Neural cell (in vitro differentiated cells): Measurements from ENCODE around the gene RPP25. TPM values are rescaled to one million over a fixed set of nuclear protein-coding genes. Genes with fewer than 3 reads are reported as not detected.

Experiments used
- H2AFZ ChIP-seq: fragments of 200-600, 300-800 bp; sonication (generic), shearing (Covaris generic); 2 replicates; pipeline ENCODE4 v1.6.0; 2014; ENCODE audit warnings: low read depth, mild to moderate bottlenecking, antibody characterized with exemption, low read length, moderate library complexity
- H3F3A ChIP-seq: fragments of 200-600 bp; shearing (Covaris generic); 2 replicates; pipeline ENCODE4 v1.6.1; 2016; ENCODE audit warnings: mild to moderate bottlenecking, moderate library complexity, mixed read lengths, antibody characterized with exemption, low read length; ENCODE audit not compliant: insufficient read depth, poor library complexity, severe bottlenecking
- H3K27ac ChIP-seq: fragments of 200-600, 300-800 bp; sonication (generic), shearing (Covaris generic); 2 replicates; pipeline ENCODE4 v1.5.1; 2014; ENCODE audit warnings: mild to moderate bottlenecking, low read length, moderate library complexity
- H3K27me3 ChIP-seq: fragments of 300-800, 200-600 bp; sonication (generic), shearing (Covaris generic); 2 replicates; pipeline ENCODE4 v1.6.0; 2014; ENCODE audit warnings: mild to moderate bottlenecking, low read depth, low read length, moderate library complexity; ENCODE audit not compliant: insufficient read depth
- H3K36me3 ChIP-seq: fragments of 300-800, 200-600 bp; sonication (generic), shearing (Covaris generic); 2 replicates; pipeline ENCODE4 v1.5.1; 2014; ENCODE audit warnings: mild to moderate bottlenecking, antibody characterized with exemption, low read length, moderate library complexity; ENCODE audit not compliant: insufficient read depth
- H3K4me2 ChIP-seq: fragments of 300-800, 200-600 bp; sonication (generic), shearing (Covaris generic); 2 replicates; pipeline ENCODE4 v1.6.0; 2014; ENCODE audit warnings: mild to moderate bottlenecking, low read length
- H3K4me3 ChIP-seq: fragments of 300-800, 200-600 bp; sonication (generic), shearing (Covaris generic); 2 replicates; pipeline ENCODE4 v1.5.1; 2014; ENCODE audit warnings: mild to moderate bottlenecking, low read length, moderate library complexity
- H3K79me2 ChIP-seq: fragments of 200-600 bp; shearing (Covaris generic); replicated peaks from 2 replicates; pipeline ENCODE4 v1.6.0; 2014; ENCODE audit warnings: mild to moderate bottlenecking, low read length, moderate library complexity; ENCODE audit not compliant: insufficient read depth
- H3K9ac ChIP-seq: fragments of 300-800, 200-600 bp; sonication (generic), shearing (Covaris generic); 2 replicates; pipeline ENCODE4 v1.6.1; 2016; ENCODE audit warnings: mild to moderate bottlenecking, low read length, mixed read lengths
- H3K9me2 ChIP-seq: fragments of 200-600 bp; shearing (Covaris generic); 2 replicates; pipeline ENCODE4 v1.6.1; 2016; ENCODE audit warnings: mild to moderate bottlenecking, low read length, mixed read lengths; ENCODE audit not compliant: insufficient read depth
- H3K9me3 ChIP-seq: fragments of 200-600, 300-800 bp; sonication (generic), shearing (Covaris generic); 2 replicates; pipeline ENCODE4 v1.6.1; 2016; ENCODE audit warnings: mild to moderate bottlenecking, mixed run types, low read length, moderate library complexity, mixed read lengths
- H4K20me1 ChIP-seq: fragments of 200-600 bp; shearing (Covaris generic); 2 replicates; pipeline ENCODE4 v1.6.1; 2016; ENCODE audit warnings: mild to moderate bottlenecking, mixed run types; ENCODE audit not compliant: insufficient read depth
- CTCF ChIP-seq: fragments of 450-650 bp; IDR thresholded peaks from 2 replicates; pipeline ENCODE4 v1.5.1; 2014; ENCODE audit warnings: antibody characterized with exemption, mild to moderate bottlenecking, moderate library complexity; ENCODE audit not compliant: poor library complexity, severe bottlenecking
- EP300 ChIP-seq: fragments of 450-650 bp; conservative IDR thresholded peaks from 2 replicates; pipeline ENCODE4 v1.6.1; 2014; ENCODE audit warnings: antibody characterized with exemption, mild to moderate bottlenecking, moderate library complexity; ENCODE audit not compliant: poor library complexity, severe bottlenecking
- EZH2 ChIP-seq: fragments of 200-600, 300-800 bp; shearing (Covaris generic), sonication (generic); IDR thresholded peaks from 2 replicates; pipeline ENCODE4 v1.6.1; 2014; ENCODE audit warnings: antibody characterized with exemption, low read length, borderline replicate concordance, mild to moderate bottlenecking; ENCODE audit not compliant: insufficient read depth, poor library complexity, severe bottlenecking
- MXI1 ChIP-seq: fragments of 450-650 bp; conservative IDR thresholded peaks from 2 replicates; pipeline ENCODE4 v1.6.1; 2014; ENCODE audit warnings: antibody characterized with exemption, mild to moderate bottlenecking; ENCODE audit not compliant: poor library complexity, severe bottlenecking
- POLR2AphosphoS5 ChIP-seq: IDR thresholded peaks from 2 replicates; pipeline ENCODE4 v1.6.1; 2012
- RAD21 ChIP-seq: fragments of 450-650 bp; conservative IDR thresholded peaks from 2 replicates; pipeline ENCODE4 v1.6.1; 2014; ENCODE audit warnings: antibody characterized with exemption, mild to moderate bottlenecking, moderate library complexity
- REST ChIP-seq: IDR thresholded peaks from 2 replicates; pipeline ENCODE4 v1.6.1; 2012; ENCODE audit warnings: borderline replicate concordance
- SMC3 ChIP-seq: fragments of 450-650 bp; conservative IDR thresholded peaks from 2 replicates; pipeline ENCODE4 v1.6.1; 2014; ENCODE audit warnings: antibody characterized with exemption, mild to moderate bottlenecking, moderate library complexity; ENCODE audit not compliant: poor library complexity
- TAF1 ChIP-seq: IDR thresholded peaks from 2 replicates; pipeline ENCODE4 v1.6.1; 2012; ENCODE audit warnings: low read depth
- polyA plus RNA-seq: library from polyadenylated mRNA; depleted of rRNA; stranded (reverse); fragments of >200 nt; gene quantifications from 2 replicates; pipeline ENCODE4 v1.2.3, GENCODE V29; 2014

Gene RPP25
- polyA plus RNA-seq, 1 donor from 2014 or later: 2.8 TPM

GRCh38 chr15:74983725-74984231 lies 27.2 kb upstream of the RPP25 start:
- no peaks in the 10 kb centered on the region for H3K79me2 ChIP-seq
- no peaks in the 10 kb centered on the region for H3K9me2 ChIP-seq
- H2AFZ ChIP-seq: no peak overlapping the region
- no peak overlapping the region for H3K4me2 ChIP-seq
- TF ChIP-seq RAD21 (no peak), MXI1 (no peak)
- H3K36me3 ChIP-seq: no peaks in the 10 kb centered on the region
- H3F3A ChIP-seq: no peaks in the 10 kb centered on the region
- H3K9me3 ChIP-seq: no peaks in the 10 kb centered on the region
- H4K20me1 ChIP-seq: no peaks in the 10 kb centered on the region
- H3K4me3 ChIP-seq: no peak overlapping the region
- H3K9ac ChIP-seq: no peak overlapping the region
- H3K27ac ChIP-seq: no peak overlapping the region
- H3K27me3 ChIP-seq: no peaks in the 10 kb centered on the region

DNA sequence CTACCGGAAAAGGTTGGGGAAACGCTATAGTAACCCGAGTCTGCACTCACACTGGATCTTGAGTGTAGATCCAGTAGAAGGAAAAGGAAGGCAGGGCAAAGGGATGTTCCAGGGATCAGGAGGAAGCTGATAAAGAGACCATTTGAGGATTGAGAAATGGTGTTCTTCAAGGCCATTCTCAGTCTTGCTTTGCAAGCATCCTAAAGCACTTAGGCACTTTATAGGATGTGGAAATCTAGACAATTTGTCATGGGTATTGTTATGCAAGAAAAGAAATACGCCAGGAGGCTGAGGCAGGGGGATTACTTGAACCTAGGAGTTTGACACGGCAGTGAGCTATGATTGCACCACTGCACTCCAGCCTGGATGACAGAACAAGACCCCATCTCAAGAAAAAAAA lies 25.6 kb upstream of the RPP25 start:
- Histone ChIP-seq H3K9me3 (no peaks in the 10 kb centered on the region), H3K27ac (no peak overlapping the region), H3K79me2 (no peaks in the 10 kb centered on the region), H3K9me2 (no peaks in the 10 kb centered on the region), H2AFZ (no peak overlapping the region), H3K36me3 (no peaks in the 10 kb centered on the region), H3K4me2 (no peak overlapping the region), H4K20me1 (no peaks in the 10 kb centered on the region), H3F3A (no peaks in the 10 kb centered on the region), H3K4me3 (no peak overlapping the region), H3K9ac (no peak overlapping the region), H3K27me3 (no peaks in the 10 kb centered on the region)
- no peak for TF ChIP-seq CTCF
- TF ChIP-seq REST: no peak
- TF ChIP-seq RAD21: no peak
- TF ChIP-seq POLR2AphosphoS5: no peak
- TF ChIP-seq TAF1: no peak

GRCh38 chr15:74978503-74978902 lies 21.9 kb upstream of the RPP25 start:
- Histone ChIP-seq H3K36me3 (no peaks in the 10 kb centered on the region), H3K79me2 (no peaks in the 10 kb centered on the region), H3K27ac (no peak overlapping the region), H2AFZ (no peak overlapping the region), H3K27me3 (no peaks in the 10 kb centered on the region), H4K20me1 (no peaks in the 10 kb centered on the region), H3F3A (no peaks in the 10 kb centered on the region), H3K4me2 (no peak overlapping the region), H3K9me2 (no peaks in the 10 kb centered on the region), H3K9me3 (no peaks in the 10 kb centered on the region), H3K9ac (no peak overlapping the region), H3K4me3 (no peak overlapping the region)
- TF ChIP-seq EP300 (no peak), TAF1 (no peak), CTCF (no peak), RAD21 (no peak), REST (no peak), SMC3 (no peak), POLR2AphosphoS5 (no peak), EZH2 (no peak), MXI1 (no peak)
